ENCODE results near the gene ERCC3.
"Not testable (repeated sequence)": the region's sequence is repeated elsewhere in the genome, so short reads cannot be mapped to it uniquely, and the experiment has no call there.

Gene ERCC3

GRCh38 chr2:127225186-127225960 lies 68.6 kb downstream of the ERCC3 start:
- DNase-seq: no peak

GRCh38 chr2:127224135-127224534 lies 69.8 kb downstream of the ERCC3 start:
- not testable (repeated sequence) for DNase-seq

DNA sequence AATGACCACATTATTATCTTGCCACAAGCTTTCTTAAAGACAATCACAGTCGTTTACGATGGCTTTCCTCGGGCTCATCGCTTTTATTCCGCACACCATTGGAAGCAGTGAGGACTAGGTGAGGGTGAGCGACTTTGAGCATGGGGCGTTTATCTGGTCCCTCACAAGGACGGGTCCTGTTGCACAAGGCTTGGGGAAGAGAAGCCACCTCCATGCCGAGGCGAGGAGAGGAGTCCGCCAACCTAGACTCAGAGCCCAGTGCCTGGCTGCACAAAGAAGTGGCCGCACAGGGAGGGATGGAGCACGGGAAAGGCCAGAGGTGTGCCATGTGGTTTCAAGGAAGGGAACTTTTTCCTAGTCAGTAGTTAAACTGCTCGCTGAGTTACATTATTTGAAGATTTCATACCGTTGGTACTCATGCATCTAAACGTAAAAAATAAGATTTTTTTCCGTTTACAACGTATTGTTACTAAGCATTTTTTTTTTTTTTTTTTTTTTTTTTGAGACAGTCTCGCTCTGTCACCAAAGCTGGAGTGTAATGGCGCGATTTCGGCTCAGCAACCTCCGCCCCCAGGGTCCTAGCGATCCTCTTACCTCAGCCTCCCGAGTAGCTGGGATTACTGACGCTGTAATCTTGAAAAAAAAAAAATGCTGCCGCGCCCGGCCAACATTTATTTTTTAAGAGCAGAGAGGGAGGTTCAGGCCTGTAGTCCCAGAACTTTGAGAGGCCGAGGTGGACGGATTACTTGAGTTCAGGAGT lies 73.0 kb downstream of the ERCC3 start:
- no peak for DNase-seq

- DNase-seq: no peak
Observed at GRCh38 chr2:127220102-127220767, 73.7 kb downstream of the ERCC3 start, which contains the start of gene CYP27C1. CYP27C1 (minus strand) TSS chr2:127220299; CDS start chr2:127220270, 29 bp downstream.

DNA sequence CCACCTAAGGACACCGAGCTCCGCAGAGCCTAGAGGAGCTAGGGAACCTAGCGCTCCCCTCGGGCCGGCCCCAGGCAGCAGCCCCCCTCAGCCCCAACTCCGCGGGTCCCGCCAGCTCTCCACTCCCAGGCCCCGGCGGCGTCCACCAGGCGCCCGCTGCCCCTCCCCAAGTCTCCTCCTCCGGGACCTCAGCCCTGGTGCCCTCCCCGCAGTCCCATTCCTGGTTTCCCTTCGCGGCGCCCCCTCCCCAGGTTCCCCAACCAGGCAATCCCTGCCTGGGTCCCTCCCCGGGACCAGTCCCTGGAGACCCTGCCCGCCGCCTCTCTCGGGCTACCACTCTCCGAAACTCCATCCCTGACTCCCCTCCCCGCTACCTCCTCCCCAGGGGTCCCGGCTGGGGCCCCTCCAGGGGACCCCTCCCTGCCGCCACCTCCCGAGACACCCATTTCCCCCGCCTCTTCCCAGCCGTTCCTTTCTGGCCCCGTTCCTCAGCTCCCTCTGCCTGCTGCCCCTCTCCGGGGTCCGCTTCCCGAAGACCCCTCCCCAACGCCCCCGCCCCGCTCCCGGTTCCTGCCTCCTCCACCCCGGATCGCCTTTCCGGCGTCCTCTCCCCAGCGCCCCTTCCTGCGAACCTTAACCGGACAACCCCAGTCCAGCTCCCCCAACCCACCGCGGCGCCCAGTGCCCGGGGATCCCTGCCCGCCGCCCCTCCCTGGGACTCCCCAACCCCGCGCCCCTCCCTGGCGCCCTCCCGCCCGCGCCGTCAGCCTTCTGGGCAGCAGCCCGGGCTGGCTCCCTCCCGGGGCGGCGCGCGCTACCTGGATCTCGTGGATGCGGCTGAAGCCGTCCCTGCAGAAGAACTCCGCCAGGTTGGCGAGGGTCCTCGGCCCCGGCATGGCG lies 74.5 kb downstream of the ERCC3 start:
- DNase-seq: no peak

DNA sequence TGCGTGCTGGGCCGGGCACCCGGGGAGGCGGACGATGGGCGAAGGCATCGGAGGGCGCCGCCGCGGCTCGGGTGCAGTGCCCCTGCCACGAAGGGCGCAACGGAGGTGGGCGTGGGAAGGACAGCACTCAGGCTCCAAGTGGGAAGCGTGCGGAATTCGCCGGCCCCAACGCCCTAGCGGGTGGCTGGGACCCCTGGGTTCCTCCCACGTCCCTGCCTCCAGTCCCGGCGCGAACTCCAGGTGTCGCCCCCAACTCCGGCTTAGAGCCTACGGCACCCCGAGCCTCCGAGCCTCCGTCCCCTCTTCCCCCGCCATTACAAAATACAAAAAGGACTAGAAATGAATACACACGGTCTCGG lies 75.2 kb downstream of the ERCC3 start:
- DNase-seq: no peak

- DNase-seq: no peak
Observed at GRCh38 chr2:127217470-127218325, 76.2 kb downstream of the ERCC3 start.

GRCh38 chr2:127216593-127216992 lies 77.4 kb downstream of the ERCC3 start:
- no peak for DNase-seq

GRCh38 chr2:127216095-127216494 lies 77.8 kb downstream of the ERCC3 start:
- DNase-seq: no peak

DNA sequence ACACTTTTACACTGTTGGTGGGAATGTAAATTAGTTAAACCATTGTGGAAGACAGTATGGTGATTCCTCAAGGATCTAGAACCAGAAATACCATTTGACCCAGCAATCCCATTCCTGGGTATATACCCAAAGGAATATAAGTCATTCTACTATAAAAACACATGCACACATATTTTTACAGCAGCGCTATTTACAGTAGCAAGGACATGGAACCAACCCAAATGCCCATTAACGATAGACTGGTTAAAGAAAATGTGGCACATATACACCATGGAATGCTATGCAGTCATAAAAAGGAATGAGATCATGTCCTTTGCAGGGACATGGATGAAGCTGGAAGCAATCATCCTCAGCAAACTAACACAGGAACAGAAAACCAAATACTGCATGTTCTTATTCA lies 79.7 kb downstream of the ERCC3 start:
- DNase-seq: not testable (repeated sequence)

- DNase-seq: no peak
Observed at GRCh38 chr2:127208313-127208712, 85.6 kb downstream of the ERCC3 start.

Measured in hematopoietic multipotent progenitor cell treated with erythropoietin and hydrocortisone succinate and interleukin-3 and kit ligand, for 8 days (in vitro differentiated cells).